ENCODE data around the gene KRTAP21-2. TPM values are rescaled to one million over a fixed set of nuclear protein-coding genes. Genes with fewer than 3 reads are reported as not detected.
"Not testable (repeated sequence)": the region's sequence is repeated elsewhere in the genome, so short reads cannot be mapped to it uniquely, and the experiment has no call there.

KRTAP21-2 gene
- total RNA-seq, 2 experiments from 2014 or later = not detected

- H3K9me3 ChIP-seq (ENCODE audit: control insufficient read depth in 1 of 2, insufficient read depth in 1 of 2, low read length in 2 of 2) = peaks cover 0 to 1% of the 10 kb centered on the region in 2 experiments
- Mint-ChIP-seq H3K27ac (no peak overlapping the region), H3K27me3 (peaks cover 4% of the 10 kb centered on the region), H3K4me1 (ENCODE audit: low read depth) (no peaks in the 10 kb centered on the region), H3K4me3 (no peak overlapping the region), H3K9me3 (peaks cover 2% of the 10 kb centered on the region), H3K36me3 (ENCODE audit: low read depth) (no peaks in the 10 kb centered on the region)
- no peaks in the 10 kb centered on the region for H3K4me1 ChIP-seq (ENCODE audit: insufficient read depth, low read length)
- H3K27ac ChIP-seq (ENCODE audit: low read depth in 1 of 2, low read length in 2 of 2) = no peak overlapping the region
- H3K27me3 ChIP-seq (ENCODE audit: control insufficient read depth in 1 of 2, insufficient read depth in 2 of 2, low read length in 2 of 2) = no peaks in the 10 kb centered on the region
- ChIA-PET CTCF (no interaction called here), POLR2A (no interaction called here)
- ATAC-seq (ENCODE audit: poor library complexity) (no peak), DNase-seq (no peak)
- H3K4me3 ChIP-seq (ENCODE audit: low read length) = no peak overlapping the region
- TF ChIP-seq, protein P1, sequence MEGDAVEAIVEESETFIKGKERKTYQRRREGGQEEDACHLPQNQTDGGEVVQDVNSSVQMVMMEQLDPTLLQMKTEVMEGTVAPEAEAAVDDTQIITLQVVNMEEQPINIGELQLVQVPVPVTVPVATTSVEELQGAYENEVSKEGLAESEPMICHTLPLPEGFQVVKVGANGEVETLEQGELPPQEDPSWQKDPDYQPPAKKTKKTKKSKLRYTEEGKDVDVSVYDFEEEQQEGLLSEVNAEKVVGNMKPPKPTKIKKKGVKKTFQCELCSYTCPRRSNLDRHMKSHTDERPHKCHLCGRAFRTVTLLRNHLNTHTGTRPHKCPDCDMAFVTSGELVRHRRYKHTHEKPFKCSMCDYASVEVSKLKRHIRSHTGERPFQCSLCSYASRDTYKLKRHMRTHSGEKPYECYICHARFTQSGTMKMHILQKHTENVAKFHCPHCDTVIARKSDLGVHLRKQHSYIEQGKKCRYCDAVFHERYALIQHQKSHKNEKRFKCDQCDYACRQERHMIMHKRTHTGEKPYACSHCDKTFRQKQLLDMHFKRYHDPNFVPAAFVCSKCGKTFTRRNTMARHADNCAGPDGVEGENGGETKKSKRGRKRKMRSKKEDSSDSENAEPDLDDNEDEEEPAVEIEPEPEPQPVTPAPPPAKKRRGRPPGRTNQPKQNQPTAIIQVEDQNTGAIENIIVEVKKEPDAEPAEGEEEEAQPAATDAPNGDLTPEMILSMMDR (IDR thresholded peaks at IDR 0.05) = no peak
- intact Hi-C loops (cut with DNase I, micrococcal nuclease) = no loop called here
- no peaks in the 10 kb centered on the region for H3K36me3 ChIP-seq (ENCODE audit: insufficient read depth, low read length)
These were observed 22.8 kb upstream of the KRTAP21-2 start for GRCh38 chr21:30769724-30770431.

DNA sequence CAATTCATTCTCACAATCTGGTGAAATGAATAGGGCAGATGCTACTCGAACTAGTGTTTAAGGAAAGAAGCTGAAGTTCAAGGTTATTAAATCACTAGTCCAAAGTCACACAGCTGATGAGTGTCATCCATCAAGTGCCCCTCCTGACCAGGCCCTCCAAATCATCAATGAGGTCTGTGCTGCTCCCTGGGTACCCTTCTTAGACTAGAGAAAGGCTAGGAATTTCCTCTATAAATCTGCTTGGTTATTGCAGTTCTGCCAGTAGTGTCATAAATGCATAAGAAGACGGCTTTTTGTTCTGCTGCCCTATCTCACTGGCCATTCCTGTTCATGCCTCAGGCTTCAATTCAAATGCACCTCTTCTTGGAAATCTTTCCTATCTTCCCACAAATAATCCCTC is 13.7 kb upstream of the KRTAP21-2 start:
- no peak for DNase-seq
- intact Hi-C loops (cut with DNase I, micrococcal nuclease) = no loop called here
- H3K36me3 ChIP-seq (ENCODE audit: insufficient read depth, low read length) = no peaks in the 10 kb centered on the region
- no peak overlapping the region for H3K27ac ChIP-seq (ENCODE audit: low read depth in 1 of 2, low read length in 2 of 2)
- H3K9me3 ChIP-seq (ENCODE audit: control insufficient read depth in 1 of 2, insufficient read depth in 1 of 2, low read length in 2 of 2) = no peaks in the 10 kb centered on the region
- CTCF ChIA-PET = no interaction called here
- peaks cover 11% of the 10 kb centered on the region for H3K27me3 Mint-ChIP-seq
- no peaks in the 10 kb centered on the region for H3K36me3 Mint-ChIP-seq (ENCODE audit: low read depth)
- H3K9me3 Mint-ChIP-seq = peaks cover 2% of the 10 kb centered on the region
- no peak overlapping the region for H3K27ac Mint-ChIP-seq
- POLR2A ChIA-PET = no interaction called here
- H3K4me1 ChIP-seq (ENCODE audit: insufficient read depth, low read length) = no peaks in the 10 kb centered on the region
- no peaks in the 10 kb centered on the region for H3K27me3 ChIP-seq (ENCODE audit: control insufficient read depth in 1 of 2, insufficient read depth in 2 of 2, low read length in 2 of 2)
- TF ChIP-seq, protein P1 (IDR thresholded peaks at IDR 0.05) = no peak
- H3K4me3 Mint-ChIP-seq = no peak overlapping the region
- ATAC-seq (ENCODE audit: poor library complexity) = no peak
- no peak overlapping the region for H3K4me3 ChIP-seq (ENCODE audit: low read length)
- H3K4me1 Mint-ChIP-seq (ENCODE audit: low read depth) = no peaks in the 10 kb centered on the region

DNA sequence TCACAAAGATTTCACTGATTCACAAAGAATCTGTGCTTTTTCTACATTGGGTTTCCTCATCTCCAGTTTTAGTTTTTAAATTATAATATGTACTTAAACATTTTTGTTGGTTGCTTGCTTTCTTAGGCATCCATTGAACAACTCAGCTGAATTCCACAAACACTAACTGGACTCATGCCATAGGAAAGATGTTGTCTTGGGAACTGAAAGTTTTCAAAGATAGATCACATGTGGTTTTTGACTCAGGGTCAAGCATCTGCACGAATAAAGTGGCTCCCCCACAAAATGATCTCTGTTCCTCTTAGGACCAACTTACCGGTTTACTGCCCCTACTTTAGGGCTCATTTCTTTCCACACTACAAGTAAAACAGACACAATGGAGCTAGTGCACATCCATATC is 11.2 kb upstream of the KRTAP21-2 start:
- Histone ChIP-seq H3K4me3 (ENCODE audit: low read length) (no peak overlapping the region), H3K36me3 (ENCODE audit: insufficient read depth, low read length) (no peaks in the 10 kb centered on the region), H3K9me3 (ENCODE audit: control insufficient read depth in 1 of 2, insufficient read depth in 1 of 2, low read length in 2 of 2) (no peaks in the 10 kb centered on the region), H3K4me1 (ENCODE audit: insufficient read depth, low read length) (no peaks in the 10 kb centered on the region), H3K27ac (ENCODE audit: low read depth in 1 of 2, low read length in 2 of 2) (no peak overlapping the region), H3K27me3 (ENCODE audit: control insufficient read depth in 1 of 2, insufficient read depth in 2 of 2, low read length in 2 of 2) (no peaks in the 10 kb centered on the region)
- Mint-ChIP-seq H3K4me3 (no peak overlapping the region), H3K27me3 (peaks cover 8% of the 10 kb centered on the region), H3K4me1 (ENCODE audit: low read depth) (no peaks in the 10 kb centered on the region), H3K9me3 (peaks cover 2% of the 10 kb centered on the region), H3K27ac (no peak overlapping the region), H3K36me3 (ENCODE audit: low read depth) (no peaks in the 10 kb centered on the region)
- ChIA-PET CTCF (no interaction called here), POLR2A (no interaction called here)
- ATAC-seq (ENCODE audit: poor library complexity) (no peak), DNase-seq (no peak)
- TF ChIP-seq, protein P1 (IDR thresholded peaks at IDR 0.05) = no peak
- intact Hi-C loops (cut with DNase I, micrococcal nuclease) = no loop called here

DNA sequence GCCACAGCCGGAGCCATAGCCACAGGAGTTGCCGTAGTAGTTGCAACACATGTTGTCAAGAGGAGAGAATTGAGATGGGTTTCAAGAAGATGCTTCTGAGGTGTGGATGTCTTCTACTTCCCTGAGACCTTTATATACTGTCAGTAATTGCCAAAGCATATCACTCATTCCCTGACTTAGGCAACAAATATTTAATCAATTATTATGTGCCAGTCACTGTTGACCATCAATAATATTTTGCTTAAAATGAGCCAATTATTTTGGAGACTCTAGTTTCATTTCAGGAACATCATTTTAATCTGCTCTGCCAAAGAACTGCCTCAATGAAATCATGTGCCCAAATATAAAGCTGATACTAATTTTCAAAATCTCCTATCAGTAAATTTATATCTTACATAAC is 8.3 kb upstream of the KRTAP21-2 start, which contains the start of gene KRTAP21-1:
Gene KRTAP21-1, minus strand, starts transcription at position 101 of the 400 bp plus-strand sequence. Its CDS starts 50 bp downstream, at position 51.
- H3K4me1 Mint-ChIP-seq (ENCODE audit: low read depth); H3K27ac ChIP-seq (ENCODE audit: low read depth in 1 of 2, low read length in 2 of 2); H3K4me3 Mint-ChIP-seq; CTCF ChIA-PET; H3K9me3 Mint-ChIP-seq; H3K4me3 ChIP-seq (ENCODE audit: low read length); H3K36me3 Mint-ChIP-seq (ENCODE audit: low read depth); DNase-seq; POLR2A ChIA-PET; ATAC-seq (ENCODE audit: poor library complexity); intact Hi-C loops (cut with DNase I, micrococcal nuclease); H3K27ac Mint-ChIP-seq; H3K9me3 ChIP-seq (ENCODE audit: control insufficient read depth in 1 of 2, insufficient read depth in 1 of 2, low read length in 2 of 2); H3K36me3 ChIP-seq (ENCODE audit: insufficient read depth, low read length); H3K4me1 ChIP-seq (ENCODE audit: insufficient read depth, low read length); H3K27me3 ChIP-seq (ENCODE audit: control insufficient read depth in 1 of 2, insufficient read depth in 2 of 2, low read length in 2 of 2): not testable (repeated sequence)
- H3K27me3 Mint-ChIP-seq = peaks cover 11% of the 10 kb centered on the region
